Measurements from ENCODE around the gene GBA2. TPM values are rescaled to one million over a fixed set of nuclear protein-coding genes. Genes with fewer than 3 reads are reported as not detected.

The GBA2 gene
- total RNA-seq, 4 donors from 2014 or later = 33.7 to 94.7 (median 57.9) TPM

- DNase-seq (ENCODE audit: low spot score) (no peak), ATAC-seq (ENCODE audit: low FRiP score) (no peak)
- TF ChIP-seq CTCF (IDR thresholded peaks at IDR 0.05) = no peak
These were observed 7.3 kb downstream of the GBA2 start for GRCh38 chr9:35741740-35742139.

GRCh38 chr9:35740243-35740642 lies 8.8 kb downstream of the GBA2 start:
- no peak for ATAC-seq (ENCODE audit: low FRiP score)
- DNase-seq (ENCODE audit: low spot score) = no peak

GRCh38 chr9:35738924-35739323 lies 10.1 kb downstream of the GBA2 start:
- DNase-seq (ENCODE audit: low spot score) (no peak), ATAC-seq (ENCODE audit: low FRiP score) (no peak)
- TF ChIP-seq CTCF (IDR thresholded peaks at IDR 0.05) = no peak

More at GRCh38 chr9:35740243-35740642, 8.8 kb downstream of the GBA2 start:
- TF ChIP-seq CTCF (IDR thresholded peaks at IDR 0.05) = no peak

GRCh38 chr9:35738186-35738585 lies 10.8 kb downstream of the GBA2 start:
- TF ChIP-seq CTCF (IDR thresholded peaks at IDR 0.05) = no peak

GRCh38 chr9:35737143-35737542 lies 11.9 kb downstream of the GBA2 start:
- no peak for DNase-seq (ENCODE audit: low spot score)
- no peak for ATAC-seq (ENCODE audit: low FRiP score)
- no peak for TF ChIP-seq CTCF (IDR thresholded peaks at IDR 0.05)

More at GRCh38 chr9:35738186-35738585, 10.8 kb downstream of the GBA2 start:
- DNase-seq (ENCODE audit: low spot score) (no peak), ATAC-seq (ENCODE audit: low FRiP score) (no peak)

GRCh38 chr9:35736201-35736633 lies 12.8 kb downstream of the GBA2 start:
- no peak for ATAC-seq (ENCODE audit: low FRiP score)
- TF ChIP-seq CTCF (IDR thresholded peaks at IDR 0.05) = peak in 1 of 3 donors; percentile 13
- DNase-seq (ENCODE audit: low spot score) = no peak

GRCh38 chr9:35734096-35734495 lies 14.9 kb downstream of the GBA2 start:
- no peak for TF ChIP-seq CTCF (IDR thresholded peaks at IDR 0.05)
- DNase-seq (ENCODE audit: low spot score) (no peak), ATAC-seq (ENCODE audit: low FRiP score) (no peak)
